Pancreas (tissue), 10 donors: Measurements from ENCODE around the gene LY6G6C. TPM values are rescaled to one million over a fixed set of nuclear protein-coding genes. Genes with fewer than 3 reads are reported as not detected.

Source experiments
- ATAC-seq, 4 donors: fragments of 200-7000 bp; cut with Tn5 transposase; one replicate each; pipeline versions ENCODE4 v1.8.0 to v1.9.1; 2020; ENCODE audit warnings: mild to moderate bottlenecking in 4 of 4, moderate library complexity in 4 of 4
- DNase-seq, 6 donors: peaks; one replicate each; pipeline ENCODE4 v3.0.0-alpha.2; 2020
- FAIRE-seq: peaks from 2 replicates; lab custom pipeline; 2012; peaks lifted over from hg19 to GRCh38; lab: Jason Lieb, UNC
- H3K27ac ChIP-seq, 4 donors: fragments of 200-600 bp; sonication (generic); 1 replicate in 3 of 4; 2 replicates in 1 of 4; pipeline versions ENCODE4 v1.5.0 to v1.8.0; 2020
- H3K27me3 ChIP-seq, 4 donors: fragments of 200-600 bp; one replicate each; pipeline ENCODE4 v1.8.0; 2021
- H3K36me3 ChIP-seq, 3 donors: fragments of 200-600 bp; sonication (generic) in 1 of 3; one replicate each; pipeline versions ENCODE4 v1.5.0 to v1.8.0; 2020 to 2021
- H3K4me1 ChIP-seq, 3 donors: fragments of 200-600 bp; one replicate each; pipeline ENCODE4 v1.8.0; 2021
- H3K4me3 ChIP-seq, 4 donors: fragments of 200-600 bp; sonication (generic) in 2 of 4; one replicate each; pipeline versions ENCODE4 v1.5.0 to v1.8.0; 2020 to 2021
- H3K9me3 ChIP-seq, 4 donors: fragments of 200-600 bp; one replicate each; pipeline ENCODE4 v1.8.0; 2021
- CTCF ChIP-seq, 4 donors: fragments of 200-600 bp; sonication (generic) in 3 of 4; IDR thresholded peaks; one replicate each; pipeline versions ENCODE4 v1.5.0 to v1.8.0; 2021; ENCODE audit warnings: antibody characterized with exemption in 4 of 4
- WGBS, 2 donors: extraction: QIAGEN DNeasy Blood & Tissue Kit; methylation state at CpG; one replicate each; pipeline ENCODE4 v1.1.7; 2013; 5-methylcytosine and 5-hydroxymethylcytosine counted together
- intact Hi-C, 3 donors: fragments of 100-400 bp; cut with DNase I; formaldehyde crosslinking; loops; one replicate each; pipeline versions ENCODE4 v1.11.1 to v1.14.2; 2022
- polyA plus RNA-seq, 2 donors: library from polyadenylated mRNA; stranded (reverse); fragments of 200-250 nt; gene quantifications; one replicate each; pipeline ENCODE4 v1.2.3, GENCODE V29; 2013
- total RNA-seq, 6 donors: library from RNA; stranded (reverse); fragmentation: NEBNext Ultra II Directional in 4 of 6; extraction: Animal tissue kit (Norgen Biotek cat#: 25700) in 4 of 6; gene quantifications; one replicate each; pipeline versions ENCODE4 v1.2.1 to v1.2.4, GENCODE V29; 2021 to 2023
- donor health status: healthy with polysubstance abuse.
- donor health status: DM: no; HTN: no; CAD: no; lungs with moderate emphysema.
- donor health status: DM: no; HTN: no; CAD: no.
- donor health status: control.
- donor health status: control.
- donor health status: Bipolar disorder and iron deficiency.
- donor health status: DM: yes; HTN: yes; CAD: no.
- donor health status: DM: no; HTN: no; CAD: no.
- donor health status: DM: no; HTN: no; CAD: no.
- donor health status: DM: yes; HTN: yes; CAD: no.

LY6G6C gene
- total and polyA plus RNA-seq, 8 donors, result not detected

GRCh38 chr6:31739639-31740396 lies 18.3 kb upstream of the LY6G6C start, which contains the start of gene MSH5:
TSS of gene MSH5 (plus strand) at chr6:31740005. CDS start at chr6:31740467, 462 bp downstream.
- FAIRE-seq (no peak), ATAC-seq (peak; percentile 86 to 92 (median 89)), DNase-seq (peak; percentile 94 to 98 (median 98))
- Histone ChIP-seq H3K9me3 (no peaks in the 10 kb centered on the region), H3K27ac (peak within 1 kb of the TSS; percentile 9 to 92 (median 86)), H3K4me1 (peaks cover 22 to 30% (median 29%) of the 10 kb centered on the region in 3 donors), H3K36me3 (no peaks in the 10 kb centered on the region), H3K27me3 (no peaks in the 10 kb centered on the region), H3K4me3 (peak within 1 kb of the TSS; percentile 54 to 80 (median 63))
- TF ChIP-seq CTCF (IDR thresholded peaks at IDR 0.05), result no peak
- intact Hi-C loops, result no loop called here
- 0 to 1% methylated on average over 56 to 58 of the region's 58 CpGs for WGBS, 2 donors

GRCh38 chr6:31737991-31738979 lies 16.7 kb upstream of the LY6G6C start:
- peaks cover 22 to 33% (median 30%) of the 10 kb centered on the region in 3 donors for H3K4me1 ChIP-seq
- intact Hi-C loops, result no loop called here
- ATAC-seq, result peak in 3 of 4 donors; percentile 29 to 38 (median 30)
- no peaks in the 10 kb centered on the region for H3K27me3 ChIP-seq
- 2 to 6% methylated on average over 6 of the region's 6 CpGs for WGBS, 2 donors
- H3K27ac ChIP-seq, result peak overlapping the region; percentile 58 to 92 (median 86)
- DNase-seq, result peak in 4 of 6 donors; percentile 52 to 80 (median 55)
- TF ChIP-seq CTCF (IDR thresholded peaks at IDR 0.05), result no peak
- H3K4me3 ChIP-seq, result no peak overlapping the region
- peaks cover 0 to 4% (median 2%) of the 10 kb centered on the region in 3 donors for H3K36me3 ChIP-seq
- FAIRE-seq, result no peak
- no peaks in the 10 kb centered on the region for H3K9me3 ChIP-seq

GRCh38 chr6:31737315-31737990 lies 15.9 kb upstream of the LY6G6C start:
- Histone ChIP-seq H3K36me3 (peaks cover 0 to 11% (median 10%) of the 10 kb centered on the region in 3 donors), H3K9me3 (no peaks in the 10 kb centered on the region), H3K27ac (peak overlapping the region; percentile 58 to 92 (median 86)), H3K4me3 (peak overlapping the region in 1 of 4 donors; percentile 62), H3K4me1 (peaks cover 22 to 33% (median 30%) of the 10 kb centered on the region in 3 donors), H3K27me3 (no peaks in the 10 kb centered on the region)
- intact Hi-C loops, result no loop called here
- DNase-seq, result no peak
- ATAC-seq, result no peak
- 49 to 50% methylated on average over 7 of the region's 7 CpGs for WGBS, 2 donors
- no peak for FAIRE-seq
- TF ChIP-seq CTCF (IDR thresholded peaks at IDR 0.05), result no peak

GRCh38 chr6:31736768-31737314 lies 15.3 kb upstream of the LY6G6C start:
- Histone ChIP-seq H3K27me3 (no peaks in the 10 kb centered on the region), H3K27ac (peak overlapping the region; percentile 70 to 92 (median 82)), H3K9me3 (no peaks in the 10 kb centered on the region), H3K36me3 (peaks cover 0 to 17% (median 15%) of the 10 kb centered on the region in 3 donors), H3K4me3 (peak overlapping the region in 2 of 4 donors; percentile 62 to 69), H3K4me1 (peaks cover 22 to 33% (median 30%) of the 10 kb centered on the region in 3 donors)
- FAIRE-seq, result no peak
- intact Hi-C loops, result no loop called here
- DNase-seq, result peak in 1 of 6 donors; percentile 45
- WGBS, 2 donors, result 37 to 44% methylated on average over 10 of the region's 10 CpGs
- no peak for ATAC-seq
- TF ChIP-seq CTCF (IDR thresholded peaks at IDR 0.05), result no peak
